Fibroblast of lung (primary cell): ENCODE results near the gene RNF157. TPM values are rescaled to one million over a fixed set of nuclear protein-coding genes. Genes with fewer than 3 reads are reported as not detected.
A peak's percentile ranks its signal among the peaks of the same experiment; 100 is the strongest.
"Not testable (repeated sequence)": the region's sequence is repeated elsewhere in the genome, so short reads cannot be mapped to it uniquely, and the experiment has no call there.

Source experiments
- DNase-seq, 2 donors: peaks; one replicate each; pipeline versions ENCODE4 v3.0.0 to v3.0.0-alpha.2; 2010; ENCODE audit warnings: low read depth in 2 of 2
- H2AFZ ChIP-seq: 2 replicates; pipeline ENCODE4 v1.5.1; 2012; ENCODE audit warnings: low read length, control low read depth, inconsistent platforms
- H3K27ac ChIP-seq: 2 replicates; pipeline ENCODE4 v1.5.1; 2011; ENCODE audit warnings: low read length, control low read depth; ENCODE audit not compliant: insufficient read depth
- H3K27me3 ChIP-seq: 2 replicates; pipeline ENCODE4 v1.5.1; 2011; ENCODE audit warnings: mild to moderate bottlenecking, low read length; ENCODE audit not compliant: control insufficient read depth, insufficient read depth
- H3K36me3 ChIP-seq: 2 replicates; pipeline ENCODE4 v1.5.1; 2011; ENCODE audit warnings: low read length; ENCODE audit not compliant: control insufficient read depth, insufficient read depth
- H3K4me1 ChIP-seq: 2 replicates; pipeline ENCODE4 v1.5.1; 2011; ENCODE audit warnings: low read length; ENCODE audit not compliant: control insufficient read depth, insufficient read depth; ENCODE audit errors: extremely low read depth
- H3K4me2 ChIP-seq: 2 replicates; pipeline ENCODE4 v1.5.1; 2011; ENCODE audit warnings: low read length, control low read depth; ENCODE audit not compliant: insufficient read depth; ENCODE audit errors: extremely low read depth
- H3K4me3 ChIP-seq, 4 experiments: fragments of 200-600 bp in 1 of 4; sonication (generic) in 1 of 4; replicated peaks in 1 of 4; 2 replicates each; pipeline ENCODE4 v1.5.1; 2011 to 2016; ENCODE audit warnings: low read length in 4 of 4, low read depth in 3 of 4, mild to moderate bottlenecking in 3 of 4, control low read depth in 2 of 4, inconsistent platforms in 1 of 4, mixed read lengths in 1 of 4; ENCODE audit not compliant: insufficient read depth in 1 of 4; ENCODE audit errors: control extremely low read depth in 1 of 4
- H3K79me2 ChIP-seq: 2 replicates; pipeline ENCODE4 v1.5.1; 2012; ENCODE audit warnings: mild to moderate bottlenecking, low read length, inconsistent platforms; ENCODE audit not compliant: control insufficient read depth, insufficient read depth
- H3K9ac ChIP-seq: 2 replicates; pipeline ENCODE4 v1.5.1; 2011; ENCODE audit warnings: mild to moderate bottlenecking, low read length, control low read depth; ENCODE audit not compliant: insufficient read depth
- H3K9me3 ChIP-seq: 2 replicates; pipeline ENCODE4 v1.5.1; 2012; ENCODE audit warnings: low read depth, low read length; ENCODE audit not compliant: control insufficient read depth, insufficient read depth
- H4K20me1 ChIP-seq: 2 replicates; pipeline ENCODE4 v1.5.1; 2011; ENCODE audit warnings: low read length; ENCODE audit not compliant: control insufficient read depth, insufficient read depth; ENCODE audit errors: extremely low read depth
- CTCF ChIP-seq, 2 donors: IDR thresholded peaks in 1 of 2; conservative IDR thresholded peaks in 1 of 2; 1 replicate in 1 of 2; 2 replicates in 1 of 2; pipeline ENCODE4 v1.5.1; 2011 to 2012; ENCODE audit warnings: low read length in 2 of 2, control low read depth in 1 of 2, inconsistent platforms in 1 of 2, low read depth in 1 of 2, mild to moderate bottlenecking in 1 of 2
- EZH2 ChIP-seq: IDR thresholded peaks from 2 replicates; pipeline ENCODE4 v1.5.1; 2012; ENCODE audit warnings: low read length, control low read depth, mild to moderate bottlenecking; ENCODE audit errors: missing control alignments
- polyA plus RNA-seq, 2 donors: library from polyadenylated mRNA; depleted of rRNA in 1 of 2; stranded (reverse) in 1 of 2; unstranded in 1 of 2; fragments of >200 nt; gene quantifications; 2 replicates each; pipeline ENCODE4 v1.2.1, GENCODE V29; 2011 to 2012; ENCODE audit warnings: missing spikeins in 1 of 2
- total RNA-seq: library from RNA; depleted of rRNA; stranded (reverse); fragments of >200 nt; gene quantifications from 2 replicates; pipeline ENCODE4 v1.2.1, GENCODE V29; 2014

Gene RNF157
- total and polyA plus RNA-seq, 2 donors (not counting 1 experiment from before 2014, with no cell fraction given), result 2.0 to 3.1 TPM

DNA sequence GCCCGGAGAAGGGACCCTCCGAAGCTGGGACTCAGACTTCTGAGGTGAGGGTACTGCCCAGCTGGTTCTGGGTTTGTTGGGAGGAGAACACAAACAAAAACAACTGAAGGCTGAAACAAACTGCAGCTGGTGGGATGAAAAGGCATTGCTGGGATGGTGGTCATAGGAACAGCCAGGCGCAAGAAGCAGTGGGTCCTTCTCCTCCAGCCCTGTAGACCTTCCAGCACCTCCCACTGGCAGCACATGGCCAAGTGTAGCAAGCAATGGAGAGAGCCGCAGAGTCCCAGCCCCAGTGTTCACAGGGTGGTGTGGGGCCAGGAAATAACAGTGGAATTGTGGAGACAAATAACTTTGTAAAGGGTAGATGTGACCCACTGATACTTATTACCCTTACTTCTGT is 50.6 kb downstream of the RNF157 start:
- Histone ChIP-seq H4K20me1 (no peaks in the 10 kb centered on the region), H3K4me1 (no peaks in the 10 kb centered on the region), H3K4me2 (no peak overlapping the region), H3K9me3 (no peaks in the 10 kb centered on the region), H3K27me3 (peaks cover 4% of the 10 kb centered on the region), H3K79me2 (no peaks in the 10 kb centered on the region), H3K9ac (no peak overlapping the region), H3K36me3 (no peaks in the 10 kb centered on the region), H3K4me3 (no peak overlapping the region), H3K27ac (no peak overlapping the region), H2AFZ (no peak overlapping the region)
- no peak for DNase-seq
- TF ChIP-seq EZH2 (no peak), CTCF (conservative IDR thresholded peaks at IDR 0.05 in 1 of 2, IDR thresholded peaks at IDR 0.05 in 1 of 2; ENCODE audit: low read depth in 1 of 2, low read length in 2 of 2) (no peak)

GRCh38 chr17:76189247-76189646 is 51.0 kb downstream of the RNF157 start:
- no peak overlapping the region for H2AFZ ChIP-seq
- no peak for DNase-seq
- no peak overlapping the region for H3K9ac ChIP-seq
- H3K79me2 ChIP-seq, result no peaks in the 10 kb centered on the region
- TF ChIP-seq EZH2, result no peak
- TF ChIP-seq CTCF (conservative IDR thresholded peaks at IDR 0.05 in 1 of 2, IDR thresholded peaks at IDR 0.05 in 1 of 2; ENCODE audit: low read depth in 1 of 2, low read length in 2 of 2), result no peak
- H3K4me1 ChIP-seq, result no peaks in the 10 kb centered on the region
- H3K36me3 ChIP-seq, result no peaks in the 10 kb centered on the region
- no peaks in the 10 kb centered on the region for H4K20me1 ChIP-seq
- H3K4me2 ChIP-seq, result no peak overlapping the region
- peaks cover 4% of the 10 kb centered on the region for H3K27me3 ChIP-seq
- H3K27ac ChIP-seq, result no peak overlapping the region
- H3K9me3 ChIP-seq, result no peaks in the 10 kb centered on the region
- no peak overlapping the region for H3K4me3 ChIP-seq

- peak in 1 of 2 donors; percentile 15 for DNase-seq
- no peak for TF ChIP-seq CTCF (conservative IDR thresholded peaks at IDR 0.05 in 1 of 2, IDR thresholded peaks at IDR 0.05 in 1 of 2; ENCODE audit: low read depth in 1 of 2, low read length in 2 of 2)
- TF ChIP-seq EZH2, result no peak
- H3K9ac ChIP-seq, result no peak overlapping the region
- no peak overlapping the region for H3K4me3 ChIP-seq
- H3K4me2 ChIP-seq, result no peak overlapping the region
- no peak overlapping the region for H2AFZ ChIP-seq
- H3K27ac ChIP-seq, result no peak overlapping the region
- H3K79me2 ChIP-seq, result no peaks in the 10 kb centered on the region
- H3K9me3 ChIP-seq, result no peaks in the 10 kb centered on the region
- no peaks in the 10 kb centered on the region for H3K36me3 ChIP-seq
- peaks cover 4% of the 10 kb centered on the region for H3K27me3 ChIP-seq
- H4K20me1 ChIP-seq, result no peaks in the 10 kb centered on the region
- no peaks in the 10 kb centered on the region for H3K4me1 ChIP-seq
Measured at GRCh38 chr17:76188213-76189016, 51.9 kb downstream of the RNF157 start.

GRCh38 chr17:76186774-76187173 is 53.5 kb downstream of the RNF157 start:
- not testable (repeated sequence) for H3K4me2 ChIP-seq, DNase-seq, H3K9me3 ChIP-seq, H3K4me1 ChIP-seq, H3K27ac ChIP-seq, H3K9ac ChIP-seq, H4K20me1 ChIP-seq, H3K36me3 ChIP-seq, H3K4me3 ChIP-seq, H2AFZ ChIP-seq, H3K27me3 ChIP-seq, H3K79me2 ChIP-seq
